Karpas-422 (cell line): ENCODE results near the gene SLC35D1. TPM values are rescaled to one million over a fixed set of nuclear protein-coding genes. Genes with fewer than 3 reads are reported as not detected.
"Not testable (repeated sequence)": the region's sequence is repeated elsewhere in the genome, so short reads cannot be mapped to it uniquely, and the experiment has no call there.

ENCODE experiments used
- DNase-seq: peaks from one replicate; pipeline ENCODE4 v3.0.0-alpha.2; 2015
- H2AFZ ChIP-seq: fragments of 200-600 bp; sonication (generic); 2 replicates; pipeline ENCODE4 v1.6.1; 2014; ENCODE audit warnings: antibody characterized with exemption, low read length, mixed read lengths
- H3K27ac ChIP-seq: fragments of 200-600 bp; sonication (generic); 2 replicates; pipeline ENCODE4 v1.5.1; 2014; ENCODE audit warnings: mild to moderate bottlenecking, low read length, moderate library complexity
- H3K27me3 ChIP-seq: fragments of 200-600 bp; sonication (generic); 2 replicates; pipeline ENCODE4 v1.6.1; 2014; ENCODE audit warnings: low read length, mixed read lengths
- H3K36me3 ChIP-seq: fragments of 200-600 bp; sonication (generic); 2 replicates; pipeline ENCODE4 v1.6.1; 2014; ENCODE audit warnings: low read length, mixed read lengths; ENCODE audit not compliant: insufficient read depth
- H3K4me1 ChIP-seq: fragments of 200-600 bp; sonication (generic); 2 replicates; pipeline ENCODE4 v1.6.1; 2014; ENCODE audit warnings: mild to moderate bottlenecking, low read length, mixed read lengths
- H3K4me2 ChIP-seq: fragments of 200-600 bp; sonication (generic); 2 replicates; pipeline ENCODE4 v1.6.1; 2014; ENCODE audit warnings: low read length, low read depth, mild to moderate bottlenecking; ENCODE audit not compliant: poor library complexity, severe bottlenecking
- H3K4me3 ChIP-seq: fragments of 200-600 bp; sonication (generic); 2 replicates; pipeline ENCODE4 v1.5.1; 2014; ENCODE audit warnings: mild to moderate bottlenecking, antibody characterized with exemption, low read length, mixed read lengths
- H3K79me2 ChIP-seq: fragments of 200-600 bp; sonication (generic); 2 replicates; pipeline ENCODE4 v1.6.1; 2014; ENCODE audit warnings: mild to moderate bottlenecking, low read length, mixed read lengths
- H3K9ac ChIP-seq: fragments of 200-600 bp; sonication (generic); 2 replicates; pipeline ENCODE4 v1.6.0; 2014; ENCODE audit warnings: low read length
- H3K9me2 ChIP-seq: fragments of 200-600 bp; sonication (generic), shearing (Covaris generic); replicated peaks from 2 replicates; pipeline ENCODE4 v1.6.0; 2014; ENCODE audit warnings: mild to moderate bottlenecking, low read length, moderate library complexity; ENCODE audit not compliant: insufficient read depth
- H3K9me3 ChIP-seq: fragments of 300-700, 200-600 bp; sonication (generic); 2 replicates; pipeline ENCODE4 v1.6.1; 2014; ENCODE audit warnings: low read length, mixed read lengths
- H4K20me1 ChIP-seq: fragments of 200-600 bp; sonication (generic); 2 replicates; pipeline ENCODE4 v1.6.1; 2014; ENCODE audit warnings: mild to moderate bottlenecking, antibody characterized with exemption, low read length, low read depth; ENCODE audit not compliant: insufficient read depth
- total RNA-seq: library from RNA; depleted of rRNA; stranded (reverse); fragments of >200 nt; shearing (Covaris generic); gene quantifications from 2 replicates; pipeline ENCODE4 v1.2.3, GENCODE V29; 2014; ENCODE audit warnings: low replicate concordance

Gene SLC35D1
- total RNA-seq, 1 experiment from 2014 or later = 40.6 TPM

DNA sequence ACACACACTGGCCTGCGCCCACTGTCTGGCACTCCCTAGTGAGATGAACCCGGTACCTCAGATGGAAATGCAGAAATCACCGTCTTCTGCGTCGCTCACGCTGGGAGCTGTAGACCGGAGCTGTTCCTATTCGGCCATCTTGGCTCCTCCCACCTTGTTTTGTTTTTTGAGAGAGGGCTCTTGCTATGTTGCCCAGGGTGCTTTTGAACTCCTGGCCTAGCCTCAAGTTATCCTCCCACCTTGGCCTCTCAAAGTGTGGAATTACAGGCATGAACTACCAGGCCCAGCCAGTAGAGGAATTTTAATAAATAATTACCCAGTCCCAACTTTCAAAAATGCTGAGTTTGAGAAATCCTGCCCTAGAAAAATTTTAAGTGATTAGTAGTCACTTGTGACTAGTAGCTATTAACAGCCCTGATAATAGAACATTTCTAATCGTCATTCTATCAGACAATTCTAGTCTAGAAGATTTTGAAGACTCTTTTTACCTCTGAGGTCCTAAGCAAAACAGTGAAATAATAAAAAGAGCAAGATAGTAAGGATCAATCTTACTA, 30.9 kb upstream of the SLC35D1 start:
- Histone ChIP-seq H3K36me3 (no peaks in the 10 kb centered on the region), H3K4me1 (no peaks in the 10 kb centered on the region), H4K20me1 (no peaks in the 10 kb centered on the region), H3K79me2 (no peaks in the 10 kb centered on the region), H3K9me3 (no peaks in the 10 kb centered on the region), H3K9ac (no peak overlapping the region), H3K4me3 (no peak overlapping the region), H3K27ac (no peak overlapping the region), H3K4me2 (no peak overlapping the region), H3K9me2 (no peaks in the 10 kb centered on the region), H3K27me3 (no peaks in the 10 kb centered on the region), H2AFZ (no peak overlapping the region)
- DNase-seq = no peak

DNA sequence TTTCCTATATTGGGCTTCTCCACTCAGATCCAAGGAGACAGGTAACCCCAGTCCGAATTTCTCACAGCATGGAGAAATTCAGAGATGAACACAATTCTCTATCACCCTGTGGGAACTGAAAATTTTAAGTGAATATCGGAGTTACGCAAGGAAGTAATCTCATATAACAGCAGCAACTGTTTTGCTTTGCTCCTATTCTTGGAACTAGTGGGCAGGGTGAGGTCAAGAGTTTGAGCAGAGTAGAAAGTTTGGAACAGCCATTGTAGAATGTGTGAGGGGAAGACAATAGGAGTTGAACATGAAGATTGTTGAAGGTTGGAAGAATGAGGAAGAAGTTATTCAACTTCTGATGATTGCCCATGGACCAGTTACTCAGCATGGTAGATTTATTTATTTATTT, 24.3 kb upstream of the SLC35D1 start:
- H3K27ac ChIP-seq = no peak overlapping the region
- no peaks in the 10 kb centered on the region for H3K9me2 ChIP-seq
- H3K36me3 ChIP-seq = no peaks in the 10 kb centered on the region
- DNase-seq = no peak
- H3K9me3 ChIP-seq = no peaks in the 10 kb centered on the region
- H3K27me3 ChIP-seq = no peaks in the 10 kb centered on the region
- no peak overlapping the region for H3K9ac ChIP-seq
- H2AFZ ChIP-seq = no peak overlapping the region
- H4K20me1 ChIP-seq = no peaks in the 10 kb centered on the region
- no peaks in the 10 kb centered on the region for H3K79me2 ChIP-seq
- H3K4me1 ChIP-seq = no peaks in the 10 kb centered on the region
- H3K4me2 ChIP-seq = no peak overlapping the region
- no peak overlapping the region for H3K4me3 ChIP-seq

DNA sequence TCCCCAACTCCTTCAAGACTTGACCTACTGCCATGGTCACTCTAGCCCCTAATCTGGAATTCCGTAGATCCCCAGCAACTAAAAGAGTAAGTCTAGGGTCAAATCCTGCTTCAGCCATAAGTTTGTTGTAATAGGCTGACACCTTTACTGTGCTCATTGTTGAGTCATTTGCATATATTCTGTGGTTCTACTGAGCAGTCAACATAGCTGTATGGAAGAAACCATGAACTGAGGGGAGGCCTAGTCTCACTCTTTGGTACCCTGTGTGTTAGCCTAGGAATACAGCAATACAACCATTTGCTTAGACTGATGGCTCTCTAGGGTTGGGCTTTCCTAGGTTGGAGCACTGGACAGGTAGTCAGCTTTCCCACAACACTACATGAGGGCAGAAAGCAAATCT, 23.6 kb upstream of the SLC35D1 start:
- no peaks in the 10 kb centered on the region for H4K20me1 ChIP-seq
- H3K4me3 ChIP-seq = no peak overlapping the region
- H3K9me3 ChIP-seq = no peaks in the 10 kb centered on the region; the same call in 1 of the 2 replicates
- H2AFZ ChIP-seq = no peak overlapping the region
- H3K4me2 ChIP-seq = no peak overlapping the region
- no peak overlapping the region for H3K9ac ChIP-seq
- no peaks in the 10 kb centered on the region for H3K79me2 ChIP-seq
- no peaks in the 10 kb centered on the region for H3K27me3 ChIP-seq
- no peaks in the 10 kb centered on the region for H3K4me1 ChIP-seq
- no peaks in the 10 kb centered on the region for H3K9me2 ChIP-seq
- no peak overlapping the region for H3K27ac ChIP-seq
- no peak for DNase-seq
- H3K36me3 ChIP-seq = no peaks in the 10 kb centered on the region

DNA sequence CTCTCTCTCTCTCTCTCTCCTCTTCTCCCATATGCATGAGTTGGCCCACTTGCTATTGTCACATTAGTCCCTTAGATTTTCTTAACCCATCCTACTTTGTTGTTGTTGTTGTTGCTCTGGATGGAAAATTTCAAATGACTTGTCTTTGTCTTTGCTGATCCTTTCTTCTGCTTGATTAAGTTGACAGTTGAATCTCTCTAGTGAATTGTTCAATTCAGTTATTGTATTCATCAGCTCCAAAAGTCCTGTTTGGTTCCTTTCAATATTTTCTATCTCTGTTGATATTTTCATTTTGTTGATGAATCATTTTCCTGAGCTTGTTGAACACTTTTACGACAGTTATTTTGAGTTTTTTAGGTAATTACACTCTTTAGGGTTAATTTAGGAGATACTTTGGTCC, 18.8 kb upstream of the SLC35D1 start:
- H3K4me3 ChIP-seq = no peak overlapping the region
- no peaks in the 10 kb centered on the region for H3K9me2 ChIP-seq
- H3K36me3 ChIP-seq = no peaks in the 10 kb centered on the region
- H3K4me1 ChIP-seq = no peaks in the 10 kb centered on the region
- no peak overlapping the region for H3K27ac ChIP-seq
- no peaks in the 10 kb centered on the region for H3K27me3 ChIP-seq
- H3K9me3 ChIP-seq = no peaks in the 10 kb centered on the region; the same call in 1 of the 2 replicates
- no peak overlapping the region for H3K9ac ChIP-seq
- H3K4me2 ChIP-seq = no peak overlapping the region
- H4K20me1 ChIP-seq = no peaks in the 10 kb centered on the region
- H2AFZ ChIP-seq = no peak overlapping the region
- DNase-seq = no peak
- no peaks in the 10 kb centered on the region for H3K79me2 ChIP-seq

DNA sequence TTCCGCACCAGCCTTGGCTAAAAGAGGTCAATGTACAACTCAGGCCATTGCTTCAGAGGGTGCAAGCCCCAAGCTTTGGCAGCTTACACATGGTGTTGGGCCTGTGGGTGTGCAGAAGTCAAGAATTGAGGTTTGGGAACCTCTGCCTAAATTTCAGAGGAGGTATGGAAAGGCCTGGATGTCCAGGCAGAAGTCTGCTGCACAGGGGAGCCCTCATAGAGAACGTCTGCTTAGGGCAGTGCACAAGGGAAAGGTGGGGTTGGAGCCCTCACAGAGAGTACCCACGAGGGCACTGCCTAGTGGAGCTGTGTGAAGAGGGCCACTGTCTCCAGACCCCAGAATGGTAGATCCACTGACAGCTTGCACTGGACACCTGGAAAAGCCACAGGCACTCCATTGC, 13.7 kb upstream of the SLC35D1 start:
- H3K4me2 ChIP-seq, H4K20me1 ChIP-seq, H3K9me2 ChIP-seq, H3K79me2 ChIP-seq, H3K27me3 ChIP-seq, H3K9ac ChIP-seq, DNase-seq, H3K4me1 ChIP-seq, H3K9me3 ChIP-seq, H3K36me3 ChIP-seq, H3K4me3 ChIP-seq, H3K27ac ChIP-seq, H2AFZ ChIP-seq: not testable (repeated sequence)

DNA sequence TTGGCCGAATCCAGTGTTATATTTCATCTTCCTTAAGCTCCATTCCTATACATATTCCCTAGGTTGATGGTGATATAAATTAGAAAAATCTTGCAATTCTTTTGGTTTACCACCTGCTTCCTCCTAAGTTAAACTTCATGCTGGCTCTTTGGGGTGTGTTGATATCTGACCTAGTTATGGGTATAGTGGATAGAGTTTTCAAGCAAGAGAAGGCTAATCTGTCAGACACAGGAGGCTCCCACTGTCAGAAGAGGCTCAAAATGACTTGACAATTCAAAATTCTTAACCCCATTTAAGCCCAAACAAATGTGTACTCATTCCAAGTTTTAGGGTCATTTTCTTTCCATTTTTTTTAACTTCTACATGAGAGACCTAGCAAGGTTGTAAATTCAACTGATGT, 8.5 kb upstream of the SLC35D1 start:
- H2AFZ ChIP-seq = no peak overlapping the region
- no peak overlapping the region for H3K4me2 ChIP-seq
- no peak overlapping the region for H3K27ac ChIP-seq
- H4K20me1 ChIP-seq = no peaks in the 10 kb centered on the region
- no peak overlapping the region for H3K9ac ChIP-seq
- no peaks in the 10 kb centered on the region for H3K79me2 ChIP-seq
- H3K9me2 ChIP-seq = no peaks in the 10 kb centered on the region
- no peak for DNase-seq
- no peaks in the 10 kb centered on the region for H3K27me3 ChIP-seq
- no peaks in the 10 kb centered on the region for H3K36me3 ChIP-seq
- no peak overlapping the region for H3K4me3 ChIP-seq
- no peaks in the 10 kb centered on the region for H3K4me1 ChIP-seq
- no peaks in the 10 kb centered on the region; the same call in 1 of the 2 replicates for H3K9me3 ChIP-seq

DNA sequence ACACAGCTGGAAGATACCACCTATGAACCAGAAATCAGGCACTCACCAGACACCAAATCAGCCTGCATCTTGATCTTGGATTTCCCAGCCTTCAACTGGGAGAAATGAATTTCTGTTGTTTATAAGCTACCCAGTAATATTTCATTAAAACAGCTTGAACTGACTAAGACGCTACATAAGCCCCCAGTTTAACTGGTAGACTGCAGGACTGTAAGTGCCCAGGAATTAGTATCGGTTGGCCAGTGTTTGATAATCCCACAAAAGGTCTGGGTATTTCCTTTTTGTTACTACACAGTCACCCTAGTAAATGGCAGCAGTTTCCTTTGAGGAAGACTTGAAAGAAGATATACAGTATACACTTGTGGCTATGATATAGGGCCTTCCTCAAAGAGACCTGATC, 7.3 kb upstream of the SLC35D1 start:
- Histone ChIP-seq H4K20me1 (no peaks in the 10 kb centered on the region), H3K4me3 (no peak overlapping the region), H3K27me3 (no peaks in the 10 kb centered on the region), H3K9ac (no peak overlapping the region), H3K79me2 (no peaks in the 10 kb centered on the region), H3K9me3 (no peaks in the 10 kb centered on the region), H3K27ac (no peak overlapping the region), H2AFZ (no peak overlapping the region), H3K9me2 (no peaks in the 10 kb centered on the region), H3K36me3 (no peaks in the 10 kb centered on the region), H3K4me1 (no peaks in the 10 kb centered on the region), H3K4me2 (no peak overlapping the region)
- DNase-seq = no peak

DNA sequence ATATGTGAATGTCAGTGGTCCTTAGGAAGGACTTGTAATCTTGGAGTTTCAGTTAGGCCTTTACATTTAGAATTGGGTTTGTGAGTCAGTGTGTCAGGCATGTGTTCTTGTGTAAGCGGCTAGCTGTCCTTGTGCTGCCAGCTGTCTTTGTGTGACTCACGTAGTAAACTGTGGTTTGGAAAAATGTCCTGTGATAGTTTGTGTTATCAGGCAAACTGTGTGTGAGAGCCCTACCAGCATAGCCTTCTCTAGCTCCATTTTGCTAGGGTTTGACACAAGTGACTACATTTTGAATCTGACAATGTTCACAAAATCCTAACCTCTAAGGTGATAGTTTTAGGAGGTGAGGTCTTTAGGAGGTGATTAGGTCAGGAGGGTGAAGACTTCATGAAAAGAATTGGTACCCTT, 6.9 kb upstream of the SLC35D1 start:
- Histone ChIP-seq H3K27me3 (no peaks in the 10 kb centered on the region), H4K20me1 (no peaks in the 10 kb centered on the region), H3K4me1 (no peaks in the 10 kb centered on the region), H3K79me2 (no peaks in the 10 kb centered on the region), H3K9ac (no peak overlapping the region), H3K4me3 (no peak overlapping the region), H2AFZ (no peak overlapping the region), H3K36me3 (no peaks in the 10 kb centered on the region), H3K4me2 (no peak overlapping the region), H3K9me3 (no peaks in the 10 kb centered on the region), H3K9me2 (no peaks in the 10 kb centered on the region), H3K27ac (no peak overlapping the region)
- DNase-seq = no peak

DNA sequence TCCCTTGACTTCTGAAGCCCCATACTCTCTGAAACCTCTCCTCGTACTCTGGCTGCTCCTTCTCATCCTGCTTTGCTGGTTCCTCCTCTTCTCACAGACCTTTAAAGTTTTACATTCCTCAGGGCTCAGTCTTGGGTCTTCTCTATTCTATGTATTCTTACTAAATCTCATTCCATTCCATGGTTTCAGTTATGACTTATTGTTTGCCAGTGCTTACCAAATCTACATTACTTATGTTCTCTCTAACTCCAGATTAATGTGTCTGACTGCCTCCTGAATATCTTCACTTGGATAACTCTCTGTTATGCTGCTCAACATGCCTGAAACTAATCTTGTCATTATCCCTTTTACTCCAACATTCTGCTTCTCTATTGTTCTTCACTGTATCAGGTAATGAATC, 5.4 kb upstream of the SLC35D1 start:
- Histone ChIP-seq H3K4me3 (no peak overlapping the region), H2AFZ (no peak overlapping the region), H3K36me3 (no peaks in the 10 kb centered on the region), H3K9me2 (no peaks in the 10 kb centered on the region), H3K4me1 (peaks cover 3% of the 10 kb centered on the region), H3K9ac (no peak overlapping the region), H3K9me3 (no peaks in the 10 kb centered on the region), H3K4me2 (no peak overlapping the region), H3K27me3 (no peaks in the 10 kb centered on the region), H3K27ac (no peak overlapping the region), H4K20me1 (no peaks in the 10 kb centered on the region), H3K79me2 (no peaks in the 10 kb centered on the region)
- no peak for DNase-seq
